ENCODE results near the gene SCYGR5. TPM values are rescaled to one million over a fixed set of nuclear protein-coding genes. Genes with fewer than 3 reads are reported as not detected.

SCYGR5 gene
- total RNA-seq, 4 donors from 2014 or later: not detected

- Histone ChIP-seq H3K9me3 (no peaks in the 10 kb centered on the region), H3K36me3 (no peaks in the 10 kb centered on the region), H3K4me1 (no peaks in the 10 kb centered on the region), H3K4me3 (no peak overlapping the region), H3K27ac (no peak overlapping the region), H3K27me3 (no peaks in the 10 kb centered on the region)
- DNase-seq (no peak), ATAC-seq (no peak)
- in situ Hi-C loops (cut with MboI; ENCODE audit: low sequenced_read_pairs in 4 of 4) (no loop called here), intact Hi-C loops (cut with DNase I; ENCODE audit: low total_unique reads) (no loop called here)
- TF ChIP-seq POLR2A (IDR thresholded peaks at IDR 0.05) (no peak), CTCF (IDR thresholded peaks at IDR 0.05 in 4 of 5, conservative IDR thresholded peaks at IDR 0.05 in 1 of 5) (no peak)
These were observed 32.4 kb upstream of the SCYGR5 start for GRCh38 chr2:227634201-227634600.

GRCh38 chr2:227642656-227643055 lies 23.9 kb upstream of the SCYGR5 start:
- no peaks in the 10 kb centered on the region for H3K36me3 ChIP-seq
- intact Hi-C loops (cut with DNase I; ENCODE audit: low total_unique reads): no loop called here
- H3K27ac ChIP-seq: no peak overlapping the region
- no peak overlapping the region for H3K4me3 ChIP-seq
- H3K4me1 ChIP-seq: no peaks in the 10 kb centered on the region
- no peak for TF ChIP-seq CTCF (IDR thresholded peaks at IDR 0.05 in 4 of 5, conservative IDR thresholded peaks at IDR 0.05 in 1 of 5)
- TF ChIP-seq POLR2A (IDR thresholded peaks at IDR 0.05): no peak
- in situ Hi-C loops (cut with MboI; ENCODE audit: low sequenced_read_pairs in 4 of 4): no loop called here
- no peaks in the 10 kb centered on the region for H3K9me3 ChIP-seq
- no peak for DNase-seq
- no peak for ATAC-seq
- H3K27me3 ChIP-seq: no peaks in the 10 kb centered on the region

DNA sequence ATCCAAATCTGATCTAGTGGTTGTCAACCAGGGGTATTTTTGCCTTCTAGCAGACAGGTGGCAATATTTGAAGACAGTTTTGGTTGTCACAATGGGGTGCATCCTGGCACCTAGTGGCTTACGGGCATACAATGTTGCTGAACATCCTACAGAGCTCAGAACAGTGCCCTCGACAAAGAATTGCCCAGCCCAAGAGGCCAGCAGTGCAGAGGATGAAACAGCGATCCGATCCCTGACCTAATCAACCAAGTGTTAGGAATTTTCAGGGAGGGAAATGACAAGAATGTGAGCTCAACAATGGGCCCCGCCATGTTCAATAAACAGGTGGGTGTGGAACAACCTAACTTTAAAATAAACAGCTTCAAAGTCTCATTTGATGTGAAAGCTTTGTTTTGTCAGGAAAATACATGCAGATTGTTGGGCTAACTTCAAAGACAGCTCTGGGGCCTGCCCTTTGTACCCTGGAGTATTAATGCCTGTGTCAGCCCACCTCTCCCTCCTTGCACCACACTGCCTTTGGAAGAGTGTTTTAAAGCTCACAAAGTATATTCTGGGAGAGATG lies 22.5 kb upstream of the SCYGR5 start:
- Histone ChIP-seq H3K27ac (no peak overlapping the region), H3K4me1 (no peaks in the 10 kb centered on the region), H3K9me3 (no peaks in the 10 kb centered on the region), H3K4me3 (no peak overlapping the region), H3K36me3 (no peaks in the 10 kb centered on the region), H3K27me3 (no peaks in the 10 kb centered on the region)
- TF ChIP-seq CTCF (IDR thresholded peaks at IDR 0.05 in 4 of 5, conservative IDR thresholded peaks at IDR 0.05 in 1 of 5): no peak
- ATAC-seq: no peak
- in situ Hi-C loops (cut with MboI; ENCODE audit: low sequenced_read_pairs in 4 of 4) (no loop called here), intact Hi-C loops (cut with DNase I; ENCODE audit: low total_unique reads) (no loop called here)
- DNase-seq: no peak

GRCh38 chr2:227653419-227653818 lies 13.2 kb upstream of the SCYGR5 start:
- Histone ChIP-seq H3K4me1 (no peaks in the 10 kb centered on the region), H3K27ac (no peak overlapping the region), H3K36me3 (no peaks in the 10 kb centered on the region), H3K4me3 (no peak overlapping the region), H3K9me3 (no peaks in the 10 kb centered on the region), H3K27me3 (no peaks in the 10 kb centered on the region)
- intact Hi-C loops (cut with DNase I; ENCODE audit: low total_unique reads) (no loop called here), in situ Hi-C loops (cut with MboI; ENCODE audit: low sequenced_read_pairs in 4 of 4) (loop anchor here in 1 of 4 donors (10.0 kb wide), 1 partner anchor 111 kb away; no protein-coding TSS in a partner anchor)
- no peak for DNase-seq
- TF ChIP-seq CTCF (IDR thresholded peaks at IDR 0.05 in 4 of 5, conservative IDR thresholded peaks at IDR 0.05 in 1 of 5) (no peak), POLR2A (IDR thresholded peaks at IDR 0.05) (no peak)
- no peak for ATAC-seq

- in situ Hi-C loops (cut with MboI; ENCODE audit: low sequenced_read_pairs in 4 of 4): loop anchor here in 1 of 4 donors (10.0 kb wide), 1 partner anchor 110 kb away; no protein-coding TSS in a partner anchor
- Histone ChIP-seq H3K9me3 (no peaks in the 10 kb centered on the region), H3K36me3 (no peaks in the 10 kb centered on the region), H3K4me1 (no peaks in the 10 kb centered on the region), H3K27me3 (no peaks in the 10 kb centered on the region), H3K4me3 (no peak overlapping the region), H3K27ac (no peak overlapping the region)
- TF ChIP-seq CTCF (IDR thresholded peaks at IDR 0.05 in 4 of 5, conservative IDR thresholded peaks at IDR 0.05 in 1 of 5) (no peak), POLR2A (IDR thresholded peaks at IDR 0.05) (no peak)
- ATAC-seq: no peak
- intact Hi-C loops (cut with DNase I; ENCODE audit: low total_unique reads): no loop called here
- DNase-seq: no peak
These were observed 12.2 kb upstream of the SCYGR5 start for GRCh38 chr2:227654426-227654825.

Data from gastrocnemius medialis (tissue), 4 donors.